GM10248 (cell line): ENCODE measurements around the gene SARS1.

ENCODE experiments used
- CTCF ChIA-PET: fragments of 300-600 bp; sonication (Branson Sonifier 250); formaldehyde crosslinking; extraction: SDS; loops from one replicate; lab custom pipeline; 2021; ENCODE audit warnings: antibody characterized with exemption; lab: Yijun Ruan, JAX
- POLR2A ChIA-PET: fragments of 350-650 bp; sonication (Branson Sonifier 250); formaldehyde crosslinking; extraction: SDS; loops from one replicate; lab custom pipeline; 2020; ENCODE audit warnings: antibody characterized with exemption; lab: Yijun Ruan, JAX
- DNase-seq: peaks from one replicate; pipeline ENCODE4 v3.0.0; 2012; ENCODE audit errors: extremely low spot score
- TF ChIP-seq, protein P1 (sequence below): IDR thresholded peaks from 2 replicates; pipeline ENCODE4 v1.5.1; 2012; ENCODE audit warnings: mild to moderate bottlenecking, low read depth; ENCODE audit errors: extremely low read depth, missing control alignments, control extremely low read depth

Gene SARS1

DNA sequence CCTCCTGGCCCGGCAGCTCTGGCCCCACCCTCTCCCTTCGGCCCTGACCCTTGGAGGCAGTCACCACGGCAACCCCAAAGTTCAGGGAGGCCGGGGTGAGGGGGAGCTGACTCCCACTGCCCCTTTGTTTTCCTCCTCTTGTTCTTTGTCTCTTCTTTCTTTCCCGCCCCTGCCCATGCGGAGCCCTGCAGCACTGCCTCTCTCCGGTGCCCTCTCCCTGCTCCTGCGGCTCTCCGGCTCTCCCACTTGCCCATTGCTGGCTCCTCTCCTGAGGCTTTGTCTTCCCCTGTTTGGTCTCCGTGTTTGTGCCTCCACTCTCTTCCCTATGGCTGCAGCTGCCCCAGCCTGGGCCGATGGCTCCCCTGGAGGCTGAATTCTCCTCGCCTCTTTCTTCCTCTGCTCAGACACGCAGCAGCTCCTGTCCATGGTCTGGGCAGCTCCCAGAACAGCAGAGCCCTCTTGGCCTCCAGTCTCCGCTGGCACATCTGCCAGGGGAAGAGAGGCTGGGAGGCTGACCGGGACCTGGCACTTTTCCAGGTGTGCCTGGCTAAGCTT lies 41.5 kb downstream of the SARS1 start:
- ChIA-PET CTCF (interaction anchor here (1.2 to 4.8 kb wide), 5 partner anchors 8 to 278 kb away, joined by 5 to 26 read pairs (median 14); partner anchors contain the start of gene SORT1), POLR2A (interaction anchor here (0.6 kb wide), 1 partner anchor 265 kb away, joined by 6 read pairs; no protein-coding TSS in a partner anchor)
- DNase-seq, result no peak
- TF ChIP-seq, protein P1, sequence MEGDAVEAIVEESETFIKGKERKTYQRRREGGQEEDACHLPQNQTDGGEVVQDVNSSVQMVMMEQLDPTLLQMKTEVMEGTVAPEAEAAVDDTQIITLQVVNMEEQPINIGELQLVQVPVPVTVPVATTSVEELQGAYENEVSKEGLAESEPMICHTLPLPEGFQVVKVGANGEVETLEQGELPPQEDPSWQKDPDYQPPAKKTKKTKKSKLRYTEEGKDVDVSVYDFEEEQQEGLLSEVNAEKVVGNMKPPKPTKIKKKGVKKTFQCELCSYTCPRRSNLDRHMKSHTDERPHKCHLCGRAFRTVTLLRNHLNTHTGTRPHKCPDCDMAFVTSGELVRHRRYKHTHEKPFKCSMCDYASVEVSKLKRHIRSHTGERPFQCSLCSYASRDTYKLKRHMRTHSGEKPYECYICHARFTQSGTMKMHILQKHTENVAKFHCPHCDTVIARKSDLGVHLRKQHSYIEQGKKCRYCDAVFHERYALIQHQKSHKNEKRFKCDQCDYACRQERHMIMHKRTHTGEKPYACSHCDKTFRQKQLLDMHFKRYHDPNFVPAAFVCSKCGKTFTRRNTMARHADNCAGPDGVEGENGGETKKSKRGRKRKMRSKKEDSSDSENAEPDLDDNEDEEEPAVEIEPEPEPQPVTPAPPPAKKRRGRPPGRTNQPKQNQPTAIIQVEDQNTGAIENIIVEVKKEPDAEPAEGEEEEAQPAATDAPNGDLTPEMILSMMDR, result no peak

DNA sequence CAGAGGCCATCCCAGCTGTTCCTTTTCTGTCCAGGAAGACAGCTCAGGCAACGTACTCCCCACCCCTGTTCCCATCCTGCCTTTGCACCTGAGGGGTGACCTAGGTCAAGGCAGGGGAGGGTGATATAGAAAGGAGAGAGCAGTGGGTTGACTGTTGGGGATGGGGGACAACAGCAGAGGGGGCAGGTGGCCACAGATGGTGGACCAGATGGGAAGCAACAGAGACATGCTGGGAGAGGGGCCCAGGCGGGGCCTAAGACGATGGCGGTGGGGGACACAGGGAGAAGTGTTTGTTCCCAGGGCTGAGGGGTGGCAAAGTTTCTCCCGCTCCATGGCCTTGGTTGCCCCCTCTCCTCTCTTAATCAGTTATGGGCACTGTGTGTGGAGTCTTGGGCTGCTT lies 42.0 kb downstream of the SARS1 start:
- no peak for DNase-seq
- ChIA-PET POLR2A (interaction anchor here (0.6 kb wide), 1 partner anchor 264 kb away, joined by 6 read pairs; no protein-coding TSS in a partner anchor), CTCF (interaction anchor here (1.3 to 4.8 kb wide), 5 partner anchors 8 to 235 kb away, joined by 4 to 26 read pairs (median 14); partner anchors contain the start of gene SORT1)
- TF ChIP-seq, protein P1, result no peak

DNA sequence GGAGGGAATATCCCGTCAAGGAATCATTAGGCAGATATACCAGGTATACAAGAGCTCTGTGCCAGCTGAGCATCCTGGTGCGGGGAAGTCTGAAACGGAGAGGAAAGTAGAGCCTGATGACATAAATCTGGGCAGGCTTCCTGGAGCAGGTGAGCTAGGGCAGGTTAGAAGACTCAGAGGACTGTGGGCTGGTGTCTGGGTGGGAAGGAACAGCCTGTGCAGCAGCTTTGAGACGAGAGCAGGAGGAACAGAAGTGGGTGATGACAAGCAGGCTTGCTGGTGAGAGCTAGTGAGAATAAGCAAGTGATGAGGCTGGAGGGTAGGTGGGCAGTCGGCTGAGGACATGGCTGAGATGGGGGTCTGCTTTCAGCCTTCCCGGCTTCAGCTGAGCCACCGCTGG lies 42.4 kb downstream of the SARS1 start:
- CTCF ChIA-PET, result interaction anchor here (1.3 to 4.8 kb wide), 5 partner anchors 16 to 235 kb away, joined by 4 to 18 read pairs (median 7); partner anchors contain the start of gene SORT1
- TF ChIP-seq, protein P1, result no peak
- DNase-seq, result no peak
- POLR2A ChIA-PET, result interaction anchor here (0.6 kb wide), 1 partner anchor 264 kb away, joined by 6 read pairs; no protein-coding TSS in a partner anchor

DNA sequence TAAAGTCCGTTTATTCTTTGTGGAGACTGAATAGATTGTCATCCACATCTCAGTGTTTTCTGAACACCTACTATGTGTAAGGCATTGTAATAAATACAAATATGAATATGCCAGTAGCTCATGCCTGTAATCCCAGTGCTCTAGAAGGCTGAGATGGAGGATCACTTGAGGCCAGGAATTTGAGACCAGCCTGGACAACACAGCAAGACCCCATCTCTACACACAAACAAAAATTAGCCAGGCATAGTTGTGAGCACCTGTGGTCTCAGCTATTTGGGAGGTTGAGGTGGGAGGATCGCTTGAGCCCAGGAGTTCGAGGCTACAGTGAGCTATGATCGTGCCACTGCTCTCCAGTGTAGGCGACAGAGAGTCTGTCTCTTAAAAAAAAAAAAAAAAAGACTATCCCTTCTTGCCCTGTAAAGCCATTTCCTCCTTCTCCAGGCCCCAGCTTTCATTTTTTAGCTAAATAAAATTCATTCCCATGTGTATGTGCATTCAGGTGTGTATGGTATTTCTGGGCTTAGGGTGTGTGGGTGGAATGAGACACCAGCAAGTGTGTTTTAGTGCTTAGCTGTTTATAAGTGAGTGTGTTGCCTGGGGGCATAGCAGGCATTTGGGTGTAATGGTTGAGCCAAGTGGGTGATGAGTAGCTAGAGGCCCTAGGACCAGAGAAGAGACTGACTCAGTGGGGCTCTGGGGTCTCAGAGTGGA lies 43.4 kb downstream of the SARS1 start:
- ChIA-PET POLR2A (no interaction called here), CTCF (interaction anchor here (1.3 to 2.5 kb wide), 3 partner anchors 17 to 234 kb away, joined by 4 to 7 read pairs (median 4); no protein-coding TSS in a partner anchor)
- TF ChIP-seq, protein P1, result no peak
- DNase-seq, result no peak

DNA sequence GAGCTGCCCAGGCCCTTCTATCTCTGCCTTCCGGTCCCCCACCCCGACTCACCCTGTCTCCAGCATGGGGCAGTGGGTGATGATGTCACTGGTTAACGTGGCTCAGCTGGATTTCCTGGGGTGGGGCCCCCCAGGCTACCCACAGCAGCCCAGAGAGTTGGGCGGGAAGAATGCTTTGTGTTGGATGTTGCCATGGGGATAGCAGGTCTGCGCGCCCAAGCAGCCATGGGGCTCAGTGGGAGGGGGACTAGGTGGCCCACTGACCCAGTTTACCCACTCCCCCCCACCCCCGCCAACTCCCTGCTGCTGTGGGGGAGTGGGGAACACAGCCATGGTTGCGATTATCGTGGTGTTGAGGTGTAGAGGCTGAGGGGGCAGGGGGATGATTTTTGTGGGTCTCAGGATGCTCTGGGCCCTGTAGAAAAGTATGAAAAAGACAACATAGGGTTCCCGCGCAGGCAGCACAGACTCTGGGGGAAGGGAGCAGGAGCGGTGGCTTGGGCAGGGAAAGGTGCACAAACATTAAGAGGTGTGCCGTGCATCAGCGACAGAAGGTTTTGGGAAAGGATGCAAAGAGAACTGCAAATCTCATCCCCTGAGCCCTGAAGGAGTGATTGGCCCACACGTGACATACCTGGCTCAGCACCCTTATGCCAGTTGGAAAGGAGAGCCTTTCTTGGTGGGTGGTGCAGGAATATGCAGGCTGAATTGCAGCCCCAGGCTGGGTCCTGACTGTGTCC lies 44.1 kb downstream of the SARS1 start:
- TF ChIP-seq, protein P1, result no peak
- DNase-seq, result no peak
- CTCF ChIA-PET, result interaction anchor here (1.8 kb wide), 1 partner anchor 20 kb away, joined by 4 read pairs; no protein-coding TSS in a partner anchor
- POLR2A ChIA-PET, result no interaction called here
